GM19395 (cell line): ENCODE measurements around the gene ATOSB.

Experiments
- ATAC-seq: cut with Tn5 transposase; IDR thresholded peaks from one replicate; pipeline ENCODE4 v1.9.1; 2021; ENCODE audit warnings: mild to moderate bottlenecking, moderate library complexity; ENCODE audit not compliant: unreplicated experiment

The ATOSB gene

DNA sequence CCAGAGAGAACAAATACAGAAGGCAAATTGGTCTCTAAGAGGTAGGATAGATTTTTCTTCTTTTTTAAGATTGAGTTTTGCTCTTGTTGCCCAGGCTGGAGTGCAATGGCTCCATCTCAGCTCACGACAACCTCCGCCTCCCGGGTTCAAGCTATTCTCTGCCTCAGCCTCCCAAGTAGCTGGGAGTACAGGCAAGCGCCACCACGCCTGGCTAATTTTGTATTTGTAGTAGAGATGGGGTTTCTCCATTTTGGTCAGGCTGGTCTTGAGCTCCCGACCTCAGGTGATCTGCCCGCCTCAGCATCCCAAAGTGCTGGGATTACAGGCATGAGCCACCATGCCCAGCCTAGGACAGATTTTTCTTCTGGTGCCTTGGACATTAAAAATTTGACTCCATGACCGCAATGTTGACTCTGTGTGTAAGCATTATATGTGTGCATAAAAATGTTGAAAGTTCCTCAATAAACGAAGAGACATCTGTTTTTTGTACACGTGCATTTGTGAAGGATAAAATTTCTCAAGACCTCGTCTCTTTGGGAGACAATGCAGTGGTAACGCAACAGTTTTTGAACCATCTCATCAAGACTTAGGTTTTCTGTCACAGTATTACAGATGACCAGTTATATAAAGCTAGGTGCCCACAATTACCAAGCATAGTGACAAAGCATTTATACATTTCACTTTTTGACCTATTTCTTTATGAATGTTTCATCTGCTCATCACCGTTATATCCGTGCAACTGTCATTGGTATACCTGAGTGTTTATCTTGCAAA is 60.6 kb downstream of the ATOSB start:
- ATAC-seq, result no peak

DNA sequence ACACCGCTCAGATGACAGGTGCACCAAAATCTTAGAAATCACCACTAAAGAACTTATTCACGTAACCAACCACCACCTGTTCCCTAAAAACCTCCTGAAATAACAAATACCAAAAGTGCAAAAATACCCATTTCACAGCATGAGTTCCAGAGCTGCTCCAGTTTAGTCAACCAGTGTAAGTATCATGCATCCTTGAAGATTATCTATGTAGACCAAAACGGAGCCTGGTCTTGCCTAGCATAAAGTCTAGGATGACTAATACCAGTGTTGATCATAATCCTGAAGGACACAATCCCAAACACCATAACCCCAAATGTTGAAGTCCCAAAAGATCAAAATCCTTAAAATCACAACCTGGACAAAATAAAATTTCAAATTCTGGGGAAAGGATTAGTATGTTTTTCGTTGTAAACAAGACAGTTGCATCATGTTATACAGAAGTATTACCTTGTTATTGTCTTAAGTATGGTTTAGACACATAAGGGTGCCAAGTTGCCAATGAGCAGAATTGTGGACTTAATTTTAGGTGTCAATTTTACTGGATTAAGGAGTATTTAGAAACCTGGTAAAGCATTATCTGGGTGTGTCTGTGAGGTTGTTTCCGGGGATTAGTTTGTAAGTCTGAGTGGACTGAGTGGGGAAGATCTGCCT is 61.4 kb downstream of the ATOSB start:
- no peak for ATAC-seq
